ENCODE measurements around the gene CCM2. TPM values are rescaled to one million over a fixed set of nuclear protein-coding genes. Genes with fewer than 3 reads are reported as not detected.
A peak's percentile ranks its signal among the peaks of the same experiment; 100 is the strongest.

CCM2 gene
- total and polyA plus RNA-seq, 10 donors, result 67.8 to 108 (median 83.8) TPM

DNA sequence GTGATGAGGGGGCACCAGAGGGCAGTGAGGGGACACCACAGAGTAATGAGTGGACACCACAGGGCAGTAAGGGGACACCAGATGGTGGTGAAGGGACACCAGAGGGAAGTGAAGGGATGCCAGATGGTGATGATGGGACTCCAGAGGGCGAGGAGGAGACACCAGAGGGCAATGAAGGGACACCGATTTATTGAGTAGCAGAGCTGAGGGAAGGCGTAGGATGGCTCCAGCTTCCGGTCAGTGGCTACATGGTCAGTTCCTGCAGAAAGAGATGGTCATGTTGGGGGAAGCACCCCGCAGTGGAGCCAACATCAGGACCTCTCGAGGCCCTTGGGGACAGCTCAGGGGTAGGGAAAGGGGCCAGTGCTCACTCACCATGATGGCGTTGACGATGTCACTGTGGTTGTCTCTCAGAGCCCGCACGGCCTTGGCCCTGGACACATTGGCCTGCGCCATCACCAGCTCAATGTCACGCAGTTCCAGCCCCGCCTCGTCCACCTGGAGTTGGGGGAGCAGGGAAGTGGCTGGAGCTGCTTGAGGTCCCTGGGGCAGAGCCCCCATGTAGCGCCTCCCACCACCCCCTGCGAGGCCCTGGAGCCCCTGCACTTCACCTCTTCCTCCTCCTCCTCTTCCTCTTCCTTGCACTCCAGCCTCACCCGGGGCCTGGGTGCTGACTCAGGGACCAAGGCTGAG is 80.4 kb downstream of the CCM2 start:
- Histone ChIP-seq H3K27ac (no peak overlapping the region), H3K36me3 (peaks cover 0 to 27% (median 25%) of the 10 kb centered on the region in 6 donors), H3K9me3 (no peaks in the 10 kb centered on the region), H3K27me3 (replicated peaks in 1 of 7) (no peaks in the 10 kb centered on the region), H3K4me3 (no peak overlapping the region), H3K4me1 (peaks cover 0 to 18% (median 5%) of the 10 kb centered on the region in 6 donors)
- DNase-seq, result no peak
- WGBS, 5 donors, result 82 to 85% (median 85%) methylated on average over 10 to 17 of the region's 17 CpGs
- intact Hi-C loops (cut with DNase I; ENCODE audit: low total_unique reads), result no loop called here
- TF ChIP-seq CTCF (IDR thresholded peaks at IDR 0.05 in 8 of 11, conservative IDR thresholded peaks at IDR 0.05 in 3 of 11) (no peak), POLR2AphosphoS5 (IDR thresholded peaks at IDR 0.05) (peak; percentile 13 to 65 (median 50))

DNA sequence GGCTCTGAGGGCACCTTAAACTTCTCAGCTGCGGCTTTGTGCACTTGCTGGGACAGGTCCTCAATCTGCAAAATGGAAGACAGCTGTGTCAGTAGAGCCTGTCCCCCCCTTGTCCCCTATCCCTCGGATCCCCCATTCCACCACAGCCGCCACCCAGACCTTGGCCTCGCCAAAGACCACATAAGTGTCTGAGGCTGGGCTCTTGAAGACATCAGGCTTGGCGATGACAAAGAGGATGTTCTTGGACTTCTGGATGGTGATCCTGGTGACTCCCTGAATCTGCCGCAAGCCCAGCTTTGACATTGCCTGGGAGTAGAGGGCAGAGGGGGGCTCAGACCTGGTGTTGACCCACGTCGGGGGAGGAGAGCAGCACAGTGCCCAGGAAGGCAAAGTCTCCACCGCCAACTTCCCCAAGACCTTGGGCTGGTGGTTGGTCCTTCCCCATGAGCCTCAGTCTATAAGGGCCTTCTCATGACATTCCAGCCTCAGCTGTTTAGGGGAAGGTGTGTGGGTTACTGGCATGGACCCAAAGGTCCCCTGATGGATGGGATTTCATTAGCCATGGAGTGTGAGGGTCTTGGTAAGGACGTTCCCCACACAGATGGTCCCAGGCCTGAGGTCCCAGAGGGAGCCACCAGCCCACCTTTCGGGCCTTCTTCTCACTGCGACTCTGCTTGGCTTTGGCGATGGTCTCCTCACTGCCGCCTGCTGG is 81.1 kb downstream of the CCM2 start:
- H3K9me3 ChIP-seq, result no peaks in the 10 kb centered on the region
- peaks cover 0 to 20% (median 18%) of the 10 kb centered on the region in 6 donors for H3K36me3 ChIP-seq
- no peaks in the 10 kb centered on the region for H3K27me3 ChIP-seq (replicated peaks in 1 of 7)
- no peak for TF ChIP-seq CTCF (IDR thresholded peaks at IDR 0.05 in 8 of 11, conservative IDR thresholded peaks at IDR 0.05 in 3 of 11)
- no peak for TF ChIP-seq POLR2AphosphoS5 (IDR thresholded peaks at IDR 0.05)
- peaks cover 0 to 18% (median 5%) of the 10 kb centered on the region in 6 donors for H3K4me1 ChIP-seq
- H3K4me3 ChIP-seq, result no peak overlapping the region
- no peak for DNase-seq
- no peak overlapping the region for H3K27ac ChIP-seq
- WGBS, 5 donors, result 86 to 91% (median 89%) methylated on average over 10 to 14 of the region's 14 CpGs
- intact Hi-C loops (cut with DNase I; ENCODE audit: low total_unique reads), result no loop called here

DNA sequence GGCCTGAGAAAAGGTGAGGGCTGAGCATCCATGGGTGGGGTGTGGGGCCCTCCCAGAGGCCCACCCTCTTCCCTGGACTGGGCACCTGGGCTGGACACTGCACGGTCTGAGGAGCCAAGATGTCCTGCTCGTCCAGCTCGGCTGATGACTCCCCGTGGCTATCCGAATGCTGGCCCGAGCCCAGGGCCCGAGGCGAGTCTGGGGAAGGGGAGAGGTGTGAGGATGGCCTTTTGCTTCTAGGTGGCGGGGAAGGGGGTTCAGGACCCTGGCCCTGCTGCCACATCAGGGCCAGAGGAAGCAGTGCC is 81.6 kb downstream of the CCM2 start:
- Histone ChIP-seq H3K9me3 (no peaks in the 10 kb centered on the region), H3K4me3 (no peak overlapping the region), H3K4me1 (peaks cover 0 to 18% (median 5%) of the 10 kb centered on the region in 6 donors), H3K27me3 (replicated peaks in 1 of 7) (no peaks in the 10 kb centered on the region), H3K27ac (no peak overlapping the region), H3K36me3 (peaks cover 0 to 15% (median 13%) of the 10 kb centered on the region in 6 donors)
- TF ChIP-seq POLR2AphosphoS5 (IDR thresholded peaks at IDR 0.05) (no peak), CTCF (IDR thresholded peaks at IDR 0.05 in 8 of 11, conservative IDR thresholded peaks at IDR 0.05 in 3 of 11) (no peak), POLR2A (IDR thresholded peaks at IDR 0.05) (no peak)
- 90 to 98% (median 94%) methylated on average over 7 to 9 of the region's 9 CpGs for WGBS, 5 donors
- DNase-seq, result no peak
- intact Hi-C loops (cut with DNase I; ENCODE audit: low total_unique reads), result no loop called here
